ENCODE data around the gene KEAP1.
"Not testable (repeated sequence)": the region's sequence is repeated elsewhere in the genome, so short reads cannot be mapped to it uniquely, and the experiment has no call there.

KEAP1 gene

DNA sequence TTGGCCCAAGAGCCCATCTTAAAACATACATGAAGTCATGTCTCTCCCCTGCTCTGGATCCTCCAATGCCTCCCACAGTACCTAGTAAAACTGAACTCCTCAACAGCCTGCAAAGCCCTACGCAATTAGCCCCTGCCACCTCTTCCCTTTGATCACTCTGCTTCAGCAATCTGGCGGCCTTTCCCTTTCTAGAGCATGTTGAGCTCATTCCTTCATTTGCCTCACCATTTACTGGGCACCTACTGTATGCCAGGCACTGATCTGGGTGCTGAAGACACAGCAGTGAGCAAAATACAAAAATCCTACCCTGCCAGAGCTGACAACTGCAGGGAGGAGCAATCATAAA lies 2.9 kb downstream of the KEAP1 start:
- no peak for DNase-seq (ENCODE audit: low read depth in 3 of 3, low spot score in 1 of 3)

DNA sequence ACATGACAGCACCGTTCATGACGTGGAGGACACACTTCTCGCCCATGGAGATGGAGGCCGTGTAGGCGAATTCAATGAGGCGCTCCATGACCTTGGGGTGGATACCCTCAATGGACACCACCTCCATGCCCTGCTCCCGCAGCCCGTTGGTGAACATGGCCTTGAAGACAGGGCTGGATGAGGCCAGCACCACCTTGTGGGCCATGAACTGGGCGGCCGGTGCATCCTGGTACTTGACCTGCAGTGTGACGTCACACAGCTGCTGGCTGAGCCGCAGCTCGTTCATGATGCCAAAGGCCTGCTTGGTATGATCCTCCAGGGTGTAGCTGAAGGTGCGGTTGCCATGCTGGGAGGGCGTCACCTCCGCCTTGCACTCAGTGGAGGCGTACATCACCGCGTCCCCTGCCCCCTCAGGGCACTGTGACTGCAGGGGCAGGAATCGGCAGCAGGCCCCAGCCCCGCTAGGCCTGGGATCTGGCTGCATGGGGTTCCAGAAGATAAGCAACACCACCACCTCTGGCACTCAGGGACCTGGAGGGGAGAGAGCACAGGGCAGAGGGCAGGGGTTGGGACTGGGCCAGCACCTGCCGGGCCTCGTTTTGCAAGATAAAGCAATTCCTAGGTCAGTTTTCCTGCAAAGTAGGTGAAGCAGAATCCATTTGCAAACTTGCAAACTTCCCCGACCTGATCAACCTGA lies 3.5 kb downstream of the KEAP1 start:
- no peak for DNase-seq (ENCODE audit: low read depth in 3 of 3, low spot score in 1 of 3)

DNA sequence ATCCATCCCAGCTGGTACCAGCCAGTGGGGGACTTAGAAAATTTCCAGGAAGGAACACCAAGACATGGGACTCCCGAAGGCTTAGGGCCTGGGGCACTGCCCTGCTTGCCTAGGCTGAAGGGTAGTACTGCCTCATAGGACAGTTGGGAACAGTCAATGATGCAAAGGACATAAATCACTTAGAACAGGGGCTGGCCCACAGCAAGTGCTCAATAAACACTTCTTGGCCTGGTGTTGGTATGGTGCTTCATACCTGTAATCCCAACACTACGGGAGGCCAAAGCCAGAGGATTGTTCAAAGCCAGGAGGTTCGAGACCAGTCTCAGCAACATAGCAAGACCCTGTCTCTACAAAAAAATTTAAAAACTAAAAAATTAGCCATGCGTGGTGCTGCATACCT lies 5.8 kb downstream of the KEAP1 start:
- DNase-seq (ENCODE audit: low read depth in 3 of 3, low spot score in 1 of 3) = no peak

DNA sequence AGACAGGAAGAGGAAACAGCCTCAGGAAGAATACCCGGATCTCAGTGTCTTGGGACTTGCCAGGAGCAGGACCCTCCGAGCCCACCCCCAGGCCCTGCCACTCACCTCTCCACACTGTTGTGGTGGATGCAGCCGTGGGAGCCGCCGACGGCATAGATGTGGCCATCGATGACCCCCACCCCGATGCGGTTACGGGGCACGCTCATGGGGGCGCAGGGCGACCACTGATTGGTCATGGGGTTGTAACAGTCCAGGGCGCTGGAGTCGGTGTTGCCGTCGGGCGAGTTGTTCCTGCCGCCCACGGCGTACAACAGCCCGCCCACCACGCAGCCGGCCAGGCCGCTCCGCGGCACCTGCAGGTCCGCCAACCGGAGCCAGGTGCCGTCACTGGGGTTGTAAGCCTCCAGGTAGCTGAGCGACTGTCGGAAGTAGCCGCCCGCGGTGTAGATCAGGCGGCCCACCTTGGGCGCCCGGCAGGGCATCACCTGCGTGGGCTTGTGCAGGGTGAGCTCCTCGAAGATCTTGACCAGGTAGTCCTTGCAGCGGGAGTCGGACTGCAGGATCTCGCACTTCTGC lies 11.6 kb downstream of the KEAP1 start:
- no peak for DNase-seq (ENCODE audit: low read depth in 3 of 3, low spot score in 1 of 3)

DNA sequence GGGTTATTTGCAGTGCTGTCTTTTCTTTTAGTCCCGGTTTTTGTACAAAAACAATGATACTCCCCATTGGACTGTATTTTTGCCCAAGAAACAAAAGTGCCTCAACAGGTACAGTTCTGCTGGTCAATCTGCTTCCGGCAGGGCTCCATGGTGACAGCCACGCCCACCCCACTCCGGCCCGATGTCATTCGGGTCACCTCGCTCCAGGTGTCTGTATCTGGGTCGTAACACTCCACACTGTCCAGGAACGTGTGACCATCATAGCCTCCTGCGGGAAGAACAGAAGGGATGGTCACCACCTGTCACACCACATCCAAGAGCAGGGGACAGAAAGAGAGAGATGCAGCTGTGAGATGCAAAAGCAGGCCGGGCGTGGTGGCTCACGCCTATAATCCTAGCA lies 16.6 kb downstream of the KEAP1 start:
- DNase-seq (ENCODE audit: low read depth in 3 of 3, low spot score in 1 of 3) = no peak

DNA sequence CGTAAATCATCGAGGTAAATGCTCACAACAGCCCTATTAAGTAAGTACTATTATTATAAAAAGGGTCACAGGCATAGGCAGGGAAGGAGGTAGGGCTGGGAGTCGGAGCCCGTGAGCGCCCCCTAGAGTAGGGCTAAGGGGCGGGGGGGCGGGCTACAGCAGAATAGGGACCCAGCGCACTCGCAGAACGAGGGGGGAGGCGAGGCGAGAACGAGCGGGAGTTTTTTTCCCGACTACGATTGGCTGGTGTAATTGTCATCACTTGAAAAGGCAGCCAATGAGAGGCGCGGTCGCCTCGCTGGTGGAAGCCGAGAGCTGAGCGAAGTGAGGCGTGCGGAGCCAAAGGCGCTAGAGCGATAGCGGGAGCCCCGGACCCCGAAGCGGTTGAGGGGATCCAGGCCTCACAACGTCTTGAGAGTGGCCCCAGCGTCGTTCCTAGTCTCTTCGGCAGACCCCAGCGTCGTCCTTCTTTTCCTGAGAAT lies 24.2 kb downstream of the KEAP1 start:
- DNase-seq (ENCODE audit: low read depth in 3 of 3, low spot score in 1 of 3) = peak; percentile 77 to 82 (median 80)

DNA sequence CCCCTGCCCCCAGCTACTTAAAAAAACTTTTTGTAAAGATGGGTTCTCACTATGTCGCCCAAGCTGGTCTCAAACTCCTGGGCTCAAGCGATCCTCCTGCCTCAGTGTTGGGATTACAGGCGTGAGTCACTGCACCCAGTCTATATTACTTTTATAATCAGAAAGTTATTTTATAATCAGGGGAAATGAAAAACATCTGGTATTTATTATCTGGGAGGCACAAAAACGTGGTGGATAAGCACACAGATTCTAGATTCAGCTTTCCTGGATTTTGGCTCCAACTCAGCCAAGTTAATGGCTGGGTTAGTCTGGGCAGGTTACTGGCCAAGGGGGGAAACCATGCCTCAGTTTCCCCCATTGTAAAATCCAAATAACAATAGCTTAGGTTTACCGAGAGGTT lies 24.7 kb downstream of the KEAP1 start:
- no peak for DNase-seq (ENCODE audit: low read depth in 3 of 3, low spot score in 1 of 3)

DNA sequence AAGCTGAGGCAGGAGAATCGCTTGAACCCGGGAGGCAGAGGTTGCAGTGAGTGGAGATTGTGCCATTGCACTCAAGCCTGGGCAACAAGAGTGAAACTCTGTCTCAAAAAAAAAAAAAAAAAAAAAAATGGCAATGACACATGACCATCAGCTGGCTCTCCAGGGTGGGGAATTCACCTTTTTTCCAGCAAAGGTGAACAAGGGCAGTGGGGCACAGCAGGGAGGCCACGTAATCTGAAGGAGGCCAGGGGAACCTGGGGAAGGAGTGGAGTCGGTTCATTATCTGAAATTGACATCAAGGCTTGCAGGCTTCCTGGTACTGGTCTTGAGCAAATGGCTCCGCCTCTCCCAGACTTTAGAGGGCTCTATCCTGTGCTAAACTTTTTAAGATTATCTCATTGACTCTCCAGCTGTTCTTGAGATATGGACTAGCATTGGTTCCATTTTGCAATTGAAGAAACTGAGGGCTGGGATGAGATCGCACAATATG lies 28.1 kb downstream of the KEAP1 start:
- DNase-seq (ENCODE audit: low read depth in 3 of 3, low spot score in 1 of 3) = no peak

DNA sequence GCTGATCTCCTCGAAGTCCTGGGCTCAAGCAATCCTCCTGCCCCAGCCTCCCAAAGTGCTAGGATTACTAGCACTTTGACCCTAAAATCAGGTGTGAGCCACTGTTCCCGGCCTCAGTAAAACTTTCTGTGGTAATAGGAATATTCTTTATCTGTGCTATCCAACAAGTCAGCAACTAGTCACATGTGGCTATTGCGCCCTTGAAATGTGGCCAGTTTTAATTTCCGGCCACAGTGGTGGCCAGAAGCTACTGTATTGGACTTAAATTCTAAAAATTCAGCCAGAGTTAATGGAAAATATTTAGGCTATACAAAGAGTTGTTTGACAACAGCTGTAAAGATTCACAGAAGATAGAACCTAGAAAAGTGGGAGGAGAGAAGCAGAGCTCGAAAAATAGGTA lies 30.0 kb downstream of the KEAP1 start:
- no peak for DNase-seq (ENCODE audit: low read depth in 3 of 3, low spot score in 1 of 3)

DNA sequence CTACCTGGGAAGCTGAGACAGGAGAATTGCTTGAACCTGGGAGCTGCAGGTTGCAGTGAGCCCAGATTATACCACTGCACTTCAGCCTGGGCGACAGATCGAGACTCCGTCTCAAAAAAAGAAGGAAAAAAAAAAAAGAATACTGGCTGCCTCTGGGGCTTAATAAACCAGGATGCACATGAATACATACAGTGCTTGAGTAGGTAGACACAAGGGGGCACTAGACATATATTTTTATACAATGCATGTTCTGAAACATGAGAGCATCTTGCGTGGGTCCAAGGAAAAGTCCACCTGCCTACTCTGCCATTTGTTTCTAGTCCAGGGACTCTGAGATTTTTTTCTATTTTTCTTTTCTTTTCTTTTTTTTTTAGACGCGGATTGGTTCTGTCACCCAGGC lies 31.2 kb downstream of the KEAP1 start:
- no peak for DNase-seq (ENCODE audit: low read depth in 3 of 3, low spot score in 1 of 3)

DNA sequence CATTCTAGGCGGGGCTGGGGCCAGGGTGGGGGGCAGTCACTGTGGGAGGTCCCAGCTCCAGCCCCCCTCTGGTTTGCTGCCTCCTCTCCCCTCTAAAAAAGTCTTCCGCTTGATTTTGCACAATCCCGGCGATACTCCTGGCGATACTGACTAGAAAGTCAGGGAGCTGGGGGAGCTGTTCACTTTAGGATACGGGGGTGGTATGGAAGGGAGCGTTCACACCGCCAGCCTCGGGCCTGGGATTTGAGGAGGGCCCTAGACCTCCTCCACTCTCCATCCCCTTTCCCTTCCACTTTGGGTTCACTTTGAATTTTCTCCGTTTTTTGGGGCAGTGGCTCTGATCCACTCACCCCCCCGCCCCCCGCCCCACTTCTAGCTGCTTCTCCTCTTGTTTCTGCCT lies 35.0 kb downstream of the KEAP1 start:
- DNase-seq (ENCODE audit: low read depth in 3 of 3, low spot score in 1 of 3) = no peak

DNA sequence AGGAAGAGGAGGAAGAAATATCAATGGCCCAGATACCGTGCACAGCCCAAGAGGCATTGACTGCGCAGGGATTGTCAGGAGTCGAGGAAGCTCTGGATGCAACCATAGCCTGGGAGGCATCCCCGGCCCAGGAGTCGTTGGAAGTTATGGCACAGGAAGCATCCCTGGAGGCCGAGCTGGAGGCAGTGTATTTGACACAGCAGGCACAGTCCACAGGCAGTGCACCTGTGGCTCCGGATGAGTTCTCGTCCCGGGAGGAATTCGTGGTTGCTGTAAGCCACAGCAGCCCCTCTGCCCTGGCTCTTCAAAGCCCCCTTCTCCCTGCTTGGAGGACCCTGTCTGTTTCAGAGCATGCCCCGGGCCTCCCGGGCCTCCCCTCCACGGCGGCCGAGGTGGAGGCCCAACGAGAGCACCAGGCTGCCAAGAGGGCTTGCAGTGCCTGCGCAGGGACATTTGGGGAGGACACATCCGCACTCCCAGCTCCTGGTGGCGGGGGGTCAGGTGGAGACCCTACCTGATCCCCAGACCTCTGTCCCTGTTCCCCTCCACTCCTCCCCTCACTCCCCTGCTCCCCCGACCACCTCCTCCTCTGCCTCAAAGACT lies 36.0 kb downstream of the KEAP1 start:
- DNase-seq (ENCODE audit: low read depth in 3 of 3, low spot score in 1 of 3) = no peak

DNA sequence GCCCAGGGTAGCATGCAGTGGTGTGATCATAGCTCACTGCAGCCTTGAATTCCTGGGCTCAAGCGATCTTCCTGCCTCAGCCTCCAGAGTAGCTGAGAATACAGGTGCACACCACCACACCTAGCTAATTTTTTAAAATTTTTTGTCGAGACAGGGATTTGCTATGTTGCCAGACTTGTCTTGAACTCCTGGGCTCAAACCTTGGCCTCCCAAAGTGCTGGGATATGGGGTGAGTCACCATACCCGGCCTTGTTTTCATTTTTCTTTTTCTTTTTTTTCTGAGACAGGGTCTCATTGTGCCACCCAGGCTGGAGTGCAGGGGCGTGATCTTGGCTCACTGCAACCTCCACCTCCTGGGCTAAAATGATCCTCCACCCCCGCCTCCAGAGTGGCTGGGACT lies 38.7 kb downstream of the KEAP1 start:
- no peak for DNase-seq (ENCODE audit: low read depth in 3 of 3, low spot score in 1 of 3)

DNA sequence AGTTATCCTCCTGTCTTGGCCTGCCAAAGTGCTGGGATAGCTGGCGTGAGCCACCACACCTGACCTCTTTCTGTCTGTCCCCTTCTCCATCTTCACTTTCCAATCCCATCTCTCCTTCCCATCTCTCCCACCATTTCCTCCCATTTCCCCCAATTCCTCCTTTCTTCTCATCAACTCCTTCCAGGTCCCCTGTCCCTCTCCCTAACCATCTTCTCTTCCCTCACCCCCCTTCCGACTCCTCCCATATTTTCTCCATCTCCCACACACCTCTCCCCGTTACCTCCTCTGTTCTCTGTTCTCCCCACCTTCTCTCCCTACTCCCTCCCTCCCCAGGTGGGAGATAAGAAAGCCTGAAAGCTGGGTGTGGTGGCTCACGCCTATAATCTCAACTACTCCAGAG lies 40.6 kb downstream of the KEAP1 start:
- DNase-seq (ENCODE audit: low read depth in 3 of 3, low spot score in 1 of 3) = no peak

DNA sequence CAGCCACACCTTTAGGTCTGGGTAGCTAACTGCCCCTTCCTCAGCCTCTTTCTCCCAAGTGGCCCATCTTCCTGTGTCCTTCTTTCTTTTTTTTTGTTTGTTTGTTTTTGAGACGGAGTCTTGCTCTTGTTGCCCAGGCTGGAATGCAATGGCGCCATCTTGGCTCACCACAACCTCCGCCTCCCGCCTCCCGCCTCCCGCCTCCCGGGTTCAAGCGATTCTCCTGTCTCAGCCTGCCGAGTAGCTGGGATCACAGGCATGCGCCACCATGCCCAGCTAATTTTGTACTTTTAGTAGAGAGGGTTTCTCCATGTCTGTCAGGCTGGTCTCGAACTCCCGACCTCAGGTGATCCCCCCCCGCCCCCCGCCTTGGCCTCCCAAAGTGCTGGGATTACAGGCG lies 41.1 kb downstream of the KEAP1 start:
- DNase-seq (ENCODE audit: low read depth in 3 of 3, low spot score in 1 of 3) = not testable (repeated sequence)

DNA sequence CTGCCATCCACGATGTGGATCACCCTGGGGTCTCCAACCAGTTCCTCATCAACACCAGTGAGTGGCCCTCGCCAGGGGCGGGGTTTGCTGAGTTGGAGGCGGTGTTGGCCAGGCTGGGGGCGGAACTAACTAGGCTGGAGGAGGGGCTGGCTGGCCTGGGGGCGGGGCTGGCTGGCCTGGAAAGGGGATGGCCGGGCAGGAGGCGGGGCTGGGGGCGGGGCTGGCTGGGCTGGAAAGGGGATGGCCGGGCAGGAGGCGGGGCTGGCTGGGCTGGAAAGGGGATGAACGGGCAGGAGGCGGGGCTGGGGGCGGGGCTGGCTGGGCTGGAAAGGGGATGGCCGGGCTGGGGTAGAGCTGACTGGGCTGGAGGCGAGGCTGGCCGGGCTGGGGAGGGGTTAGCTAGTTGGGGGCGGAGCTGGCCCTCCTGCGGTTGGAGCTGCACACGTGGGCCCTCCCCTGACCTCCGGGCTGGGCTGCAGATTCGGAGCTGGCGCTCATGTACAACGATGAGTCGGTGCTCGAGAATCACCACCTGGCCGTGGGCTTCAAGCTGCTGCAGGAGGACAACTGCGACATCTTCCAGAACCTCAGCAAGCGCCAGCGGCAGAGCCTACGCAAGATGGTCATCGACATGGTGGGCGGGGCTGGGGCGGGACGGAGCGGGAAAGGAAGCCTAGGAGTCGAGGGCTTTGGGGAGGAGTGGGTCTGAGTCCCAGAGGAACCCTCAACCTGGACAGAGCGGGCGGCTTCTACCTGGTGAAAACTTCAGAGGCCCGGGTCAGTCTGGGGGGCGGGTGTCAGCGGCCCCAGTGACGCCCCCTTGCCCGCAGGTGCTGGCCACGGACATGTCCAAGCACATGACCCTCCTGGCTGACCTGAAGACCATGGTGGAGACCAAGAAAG lies 41.9 kb downstream of the KEAP1 start:
- peak; percentile 65 to 78 (median 74) for DNase-seq (ENCODE audit: low read depth in 3 of 3, low spot score in 1 of 3)

DNA sequence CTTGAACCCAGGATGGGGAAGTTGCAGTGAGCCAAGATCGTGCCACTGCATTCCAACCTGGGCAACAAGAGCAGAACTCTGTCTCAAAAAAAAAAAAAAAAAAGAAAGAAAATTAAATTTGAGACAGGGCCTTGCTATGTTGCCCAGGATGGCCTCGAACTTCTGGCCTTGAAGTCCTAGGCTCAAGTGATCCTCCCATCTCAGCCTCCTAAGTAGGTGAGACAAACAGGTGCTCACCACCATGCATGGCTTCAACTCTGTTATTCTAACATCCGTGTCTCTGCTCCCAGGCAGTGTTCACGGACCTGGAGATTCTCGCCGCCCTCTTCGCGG lies 42.5 kb downstream of the KEAP1 start:
- DNase-seq (ENCODE audit: low read depth in 3 of 3, low spot score in 1 of 3) = no peak

DNA sequence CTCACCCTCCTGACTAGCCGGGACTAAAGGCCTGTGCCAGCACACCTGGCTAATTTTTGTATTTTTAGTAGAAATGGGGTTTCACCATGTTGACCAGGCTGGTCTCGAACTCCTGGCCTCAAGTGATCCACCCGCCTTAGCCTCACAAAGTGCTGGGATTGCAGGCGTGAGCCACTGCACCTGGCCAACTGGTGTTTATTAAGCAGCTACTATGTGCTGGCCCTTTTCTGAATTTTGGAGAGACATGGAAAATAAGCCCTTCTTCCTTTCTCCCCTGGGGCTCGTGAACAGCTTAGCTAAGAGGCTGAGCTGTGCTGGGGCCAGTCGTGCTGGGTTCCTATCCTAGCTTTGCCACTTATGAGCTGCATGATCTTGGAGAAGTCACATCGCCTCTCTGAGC lies 44.4 kb downstream of the KEAP1 start:
- DNase-seq (ENCODE audit: low read depth in 3 of 3, low spot score in 1 of 3) = not testable (repeated sequence)

DNA sequence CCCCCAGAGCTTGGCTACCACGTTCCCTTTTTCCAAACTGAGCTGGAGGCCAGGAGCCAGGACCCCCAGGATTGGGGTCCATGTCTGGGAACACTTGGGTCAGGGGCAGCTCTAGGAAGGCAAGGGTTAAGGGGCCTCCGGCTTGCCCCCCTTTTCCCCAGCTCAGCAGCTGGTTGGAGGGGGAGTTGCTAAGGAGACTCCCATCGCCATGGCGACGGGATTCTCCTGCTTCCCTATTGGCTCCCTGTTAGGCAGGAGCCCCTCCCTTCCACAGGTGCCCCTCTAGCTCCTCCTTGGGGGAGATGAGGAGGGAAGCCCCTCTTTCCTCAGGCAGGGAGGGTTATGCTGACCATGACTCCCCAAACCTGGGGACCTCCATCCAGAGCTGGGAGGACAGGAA lies 48.9 kb downstream of the KEAP1 start:
- DNase-seq (ENCODE audit: low read depth in 3 of 3, low spot score in 1 of 3) = no peak

DNA sequence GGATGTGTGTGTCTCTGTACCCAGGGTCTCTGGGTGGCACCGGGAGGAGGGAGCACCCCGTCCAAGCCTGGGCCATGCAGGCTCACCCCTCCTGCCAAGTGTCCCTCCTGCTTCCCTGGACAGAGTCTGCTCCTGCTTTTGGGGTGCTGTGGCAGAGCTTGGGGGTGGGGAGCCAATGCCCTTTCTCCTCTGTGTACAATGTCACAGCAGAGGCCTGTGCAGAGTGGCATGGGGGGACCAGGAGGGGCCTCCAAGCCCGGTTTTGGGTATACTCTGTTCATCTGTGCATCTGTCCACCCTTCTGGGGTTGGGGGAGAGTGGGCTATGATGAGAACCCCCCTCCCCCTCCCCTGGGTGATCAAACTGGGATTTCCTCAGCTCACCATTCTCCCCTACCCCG lies 49.3 kb downstream of the KEAP1 start:
- no peak for DNase-seq (ENCODE audit: low read depth in 3 of 3, low spot score in 1 of 3)

DNA sequence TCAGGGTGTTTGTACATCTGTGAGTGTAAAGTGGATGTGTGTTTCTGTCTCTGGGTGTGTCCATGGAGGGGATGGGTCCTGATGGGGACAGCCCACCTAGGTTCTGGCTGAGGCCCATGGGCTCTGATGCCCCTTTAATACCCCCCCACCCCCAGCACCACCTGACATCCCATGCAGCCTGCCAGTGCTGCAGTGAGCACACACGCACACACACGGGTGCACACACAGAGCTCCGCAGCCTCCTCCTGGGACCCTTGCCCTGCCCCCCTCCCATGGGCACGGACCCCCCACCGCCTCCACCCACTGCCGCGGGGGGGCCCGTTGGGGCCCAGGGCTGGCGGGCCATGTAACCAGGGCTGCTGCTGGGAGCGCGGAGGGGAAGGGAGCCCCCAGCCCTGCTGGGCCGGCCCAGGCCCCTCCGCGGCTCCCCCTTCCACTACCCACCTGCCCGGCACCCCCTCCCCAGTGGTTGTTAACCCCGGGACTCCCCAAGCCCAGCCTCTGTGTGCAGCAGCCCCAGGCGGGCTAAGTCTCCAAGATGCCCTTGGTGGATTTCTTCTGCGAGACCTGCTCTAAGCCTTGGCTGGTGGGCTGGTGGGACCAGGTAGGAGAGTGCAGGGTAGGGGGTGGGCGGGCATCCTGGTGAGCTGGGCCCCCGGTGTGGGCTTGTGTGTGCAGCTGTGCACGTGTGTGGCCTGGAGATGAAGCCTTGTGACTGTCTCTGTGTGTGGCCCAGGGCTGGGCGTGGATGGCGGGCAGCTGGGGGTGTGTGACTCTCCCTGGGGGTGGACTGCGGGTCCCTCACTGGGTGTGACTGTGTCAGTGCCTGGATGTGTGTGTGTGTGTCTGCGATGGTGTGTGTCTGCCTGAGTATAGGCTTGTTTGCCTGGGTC lies 50.2 kb downstream of the KEAP1 start:
- no peak for DNase-seq (ENCODE audit: low read depth in 3 of 3, low spot score in 1 of 3)
